ENCODE data around the gene GOLT1B.

GOLT1B gene

DNA sequence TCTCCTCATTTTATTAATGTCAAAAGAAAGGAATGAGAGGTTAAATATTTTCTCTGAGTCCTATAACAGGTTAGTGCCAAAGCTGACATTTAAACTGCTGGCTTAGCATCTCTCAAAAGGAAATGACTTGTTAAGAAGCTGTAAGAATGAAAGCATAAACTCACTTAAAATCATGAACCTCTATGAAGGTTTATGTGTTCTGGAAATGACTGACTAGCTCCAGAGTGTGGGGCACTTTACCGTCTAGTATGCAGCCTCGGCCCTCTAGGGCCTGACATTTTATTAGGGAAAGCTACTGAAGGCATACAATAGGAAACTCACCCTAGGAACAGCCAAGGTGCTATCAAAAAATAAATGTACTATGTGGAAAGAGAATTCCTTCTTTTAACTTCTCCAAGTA is 59.6 kb downstream of the GOLT1B start:
- H3K4me3 ChIP-seq, result no peak overlapping the region
- DNase-seq (ENCODE audit: low spot score), result no peak
- TF ChIP-seq, protein P1, sequence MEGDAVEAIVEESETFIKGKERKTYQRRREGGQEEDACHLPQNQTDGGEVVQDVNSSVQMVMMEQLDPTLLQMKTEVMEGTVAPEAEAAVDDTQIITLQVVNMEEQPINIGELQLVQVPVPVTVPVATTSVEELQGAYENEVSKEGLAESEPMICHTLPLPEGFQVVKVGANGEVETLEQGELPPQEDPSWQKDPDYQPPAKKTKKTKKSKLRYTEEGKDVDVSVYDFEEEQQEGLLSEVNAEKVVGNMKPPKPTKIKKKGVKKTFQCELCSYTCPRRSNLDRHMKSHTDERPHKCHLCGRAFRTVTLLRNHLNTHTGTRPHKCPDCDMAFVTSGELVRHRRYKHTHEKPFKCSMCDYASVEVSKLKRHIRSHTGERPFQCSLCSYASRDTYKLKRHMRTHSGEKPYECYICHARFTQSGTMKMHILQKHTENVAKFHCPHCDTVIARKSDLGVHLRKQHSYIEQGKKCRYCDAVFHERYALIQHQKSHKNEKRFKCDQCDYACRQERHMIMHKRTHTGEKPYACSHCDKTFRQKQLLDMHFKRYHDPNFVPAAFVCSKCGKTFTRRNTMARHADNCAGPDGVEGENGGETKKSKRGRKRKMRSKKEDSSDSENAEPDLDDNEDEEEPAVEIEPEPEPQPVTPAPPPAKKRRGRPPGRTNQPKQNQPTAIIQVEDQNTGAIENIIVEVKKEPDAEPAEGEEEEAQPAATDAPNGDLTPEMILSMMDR (IDR thresholded peaks at IDR 0.05), result no peak
- no peak overlapping the region for H3K27ac ChIP-seq

DNA sequence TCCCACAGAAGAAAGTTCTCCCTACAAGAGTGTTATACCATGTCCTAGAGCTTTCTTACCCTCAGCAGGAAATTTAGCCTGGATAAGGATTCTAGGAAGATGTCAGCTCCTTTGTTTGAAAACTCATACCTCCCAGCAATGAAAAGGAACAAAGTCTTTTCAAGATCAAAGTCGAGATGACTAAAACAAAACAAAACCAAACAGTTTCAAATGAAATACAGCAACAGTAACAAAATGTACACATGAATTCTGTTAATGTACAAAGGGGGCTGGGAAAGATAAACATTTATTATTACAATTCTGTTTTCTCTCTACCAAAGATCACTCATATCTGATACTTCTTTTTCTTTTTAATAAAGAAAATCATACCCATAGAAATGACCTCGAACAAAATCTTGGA is 61.3 kb downstream of the GOLT1B start:
- no peak for DNase-seq (ENCODE audit: low spot score)
- Histone ChIP-seq H3K4me3 (no peak overlapping the region), H3K27ac (no peak overlapping the region)
- TF ChIP-seq, protein P1 (IDR thresholded peaks at IDR 0.05), result no peak

DNA sequence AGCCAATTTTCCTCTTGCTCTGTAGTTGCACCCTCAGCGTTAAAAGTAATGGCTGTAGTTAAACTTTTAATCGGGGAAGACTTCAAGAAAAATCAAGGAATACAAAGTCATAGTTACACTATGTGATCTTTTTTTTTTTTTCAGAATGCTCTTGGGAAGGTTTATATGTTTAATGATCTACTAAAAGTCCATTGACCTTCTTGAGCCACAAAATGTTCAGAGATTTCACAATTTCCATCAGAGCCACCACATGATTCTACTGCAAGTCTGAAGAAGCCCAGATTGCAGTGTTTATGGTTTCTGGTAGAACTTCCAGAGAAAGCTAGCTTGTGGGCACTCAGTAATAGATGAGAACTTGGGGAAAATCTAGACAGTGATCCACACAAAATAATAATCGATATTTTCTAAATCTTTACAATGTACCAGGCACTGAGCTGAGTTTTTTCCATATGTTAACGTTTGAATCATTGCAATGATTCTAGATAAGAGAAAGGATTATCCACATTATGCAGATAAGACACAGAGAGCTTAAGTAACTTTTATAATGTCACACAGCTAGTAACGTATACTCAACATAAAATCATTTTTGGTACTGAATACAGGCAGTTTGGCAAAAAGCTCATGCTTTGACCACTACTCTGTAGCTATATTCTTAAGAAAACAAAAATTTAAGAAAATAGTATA is 64.8 kb downstream of the GOLT1B start:
- TF ChIP-seq, protein P1 (IDR thresholded peaks at IDR 0.05), result no peak
- no peak overlapping the region for H3K4me3 ChIP-seq
- DNase-seq (ENCODE audit: low spot score), result no peak
- no peak overlapping the region for H3K27ac ChIP-seq

DNA sequence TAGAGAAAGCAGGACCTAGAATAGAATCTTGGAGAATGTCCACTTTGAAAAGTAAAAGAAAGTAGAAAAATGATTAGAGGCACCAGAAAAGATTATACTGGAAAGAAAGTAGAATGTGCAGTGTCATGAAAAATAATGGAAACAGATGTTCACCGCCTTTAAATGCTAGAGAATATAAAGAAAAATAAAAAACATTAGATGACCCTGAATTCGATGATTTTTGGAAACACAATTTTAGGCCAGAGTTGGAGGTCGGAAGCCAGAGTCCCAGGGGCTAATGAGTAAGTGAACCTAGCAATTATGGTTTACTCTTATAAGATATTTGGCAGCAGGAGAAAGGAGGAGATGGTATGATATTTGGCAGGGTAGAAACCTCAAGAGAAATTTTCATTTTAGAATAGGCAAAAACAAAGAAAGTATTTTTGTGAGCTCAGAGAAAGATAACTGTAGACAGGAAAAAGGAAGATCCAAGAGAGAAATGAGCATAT is 65.4 kb downstream of the GOLT1B start:
- no peak for DNase-seq (ENCODE audit: low spot score)
- no peak overlapping the region for H3K4me3 ChIP-seq
- H3K27ac ChIP-seq, result no peak overlapping the region
- TF ChIP-seq, protein P1 (IDR thresholded peaks at IDR 0.05), result no peak

Measured in coronary artery (tissue), 2 donors.